Lung (tissue), 12 donors: ENCODE results near the gene PLA2G6. TPM values are rescaled to one million over a fixed set of nuclear protein-coding genes. Genes with fewer than 3 reads are reported as not detected.

Experiments used
- ATAC-seq: fragments of 200-7000 bp; cut with Tn5 transposase; one replicate; pipeline ENCODE4 v1.9.1; 2020; ENCODE audit warnings: moderate number of reproducible peaks; ENCODE audit not compliant: insufficient read depth, low FRiP score
- DNase-seq, 3 donors: peaks; one replicate each; pipeline ENCODE4 v3.0.0-alpha.2; 2013 to 2017
- H3K27ac ChIP-seq, 2 donors: one replicate each; pipeline ENCODE4 v1.5.1; 2013; ENCODE audit warnings: mild to moderate bottlenecking in 2 of 2, moderate library complexity in 2 of 2, control low read depth in 1 of 2, inconsistent platforms in 1 of 2, low read depth in 1 of 2, low read length in 1 of 2
- H3K27me3 ChIP-seq, 3 donors: one replicate each; pipeline ENCODE4 v1.5.1; 2013; ENCODE audit warnings: low read length in 2 of 3; ENCODE audit not compliant: control insufficient read depth in 3 of 3, insufficient read depth in 3 of 3
- H3K36me3 ChIP-seq, 4 donors: one replicate each; pipeline ENCODE4 v1.5.1; 2013; ENCODE audit warnings: low read length in 4 of 4, mild to moderate bottlenecking in 1 of 4, moderate library complexity in 1 of 4; ENCODE audit not compliant: control insufficient read depth in 4 of 4, insufficient read depth in 4 of 4
- H3K4me1 ChIP-seq, 5 donors: one replicate each; pipeline ENCODE4 v1.5.1; 2013; ENCODE audit warnings: low read length in 5 of 5, mild to moderate bottlenecking in 2 of 5, moderate library complexity in 1 of 5; ENCODE audit not compliant: control insufficient read depth in 5 of 5, insufficient read depth in 5 of 5
- H3K4me3 ChIP-seq: one replicate; pipeline ENCODE4 v1.5.1; 2013; ENCODE audit warnings: mild to moderate bottlenecking, control low read depth, moderate library complexity
- H3K9ac ChIP-seq, 2 donors: one replicate each; pipeline ENCODE4 v1.5.1; 2013; ENCODE audit warnings: low read length in 2 of 2, control low read depth in 1 of 2; ENCODE audit not compliant: insufficient read depth in 1 of 2
- H3K9me3 ChIP-seq, 4 donors: one replicate each; pipeline ENCODE4 v1.5.1; 2013; ENCODE audit warnings: low read length in 3 of 4, mild to moderate bottlenecking in 1 of 4, moderate library complexity in 1 of 4; ENCODE audit not compliant: control insufficient read depth in 4 of 4, insufficient read depth in 3 of 4
- WGBS, 2 donors: extraction: QIAGEN DNeasy Blood & Tissue Kit; methylation state at CpG; one replicate each; pipeline ENCODE4 v1.1.7; 2013; 5-methylcytosine and 5-hydroxymethylcytosine counted together
- polyA plus RNA-seq, 2 donors: library from polyadenylated mRNA; stranded (reverse); fragments of 200-250 nt; gene quantifications; one replicate each; pipeline ENCODE4 v1.2.1, GENCODE V29; 2013
- total RNA-seq, 2 donors: library from RNA; depleted of rRNA in 1 of 2; stranded (reverse); fragments of >200 nt in 1 of 2; gene quantifications; one replicate each; pipeline ENCODE4 v1.2.1, GENCODE V29; 2014 to 2021
- TF ChIP-seq, protein P1 (sequence below): IDR thresholded peaks from 2 replicates; pipeline ENCODE4 v1.5.1; 2012; ENCODE audit warnings: mild to moderate bottlenecking; ENCODE audit errors: control extremely low read depth, extremely low read depth
- donor health status: control.
- donor health status: control.
- donor health status: Bipolar disorder and iron deficiency.
- donor health status: healthy.
- donor health status: DM: yes; HTN: yes; CAD: no.

The PLA2G6 gene
- total and polyA plus RNA-seq, 4 donors, result 11.9 to 73.5 (median 37.3) TPM

DNA sequence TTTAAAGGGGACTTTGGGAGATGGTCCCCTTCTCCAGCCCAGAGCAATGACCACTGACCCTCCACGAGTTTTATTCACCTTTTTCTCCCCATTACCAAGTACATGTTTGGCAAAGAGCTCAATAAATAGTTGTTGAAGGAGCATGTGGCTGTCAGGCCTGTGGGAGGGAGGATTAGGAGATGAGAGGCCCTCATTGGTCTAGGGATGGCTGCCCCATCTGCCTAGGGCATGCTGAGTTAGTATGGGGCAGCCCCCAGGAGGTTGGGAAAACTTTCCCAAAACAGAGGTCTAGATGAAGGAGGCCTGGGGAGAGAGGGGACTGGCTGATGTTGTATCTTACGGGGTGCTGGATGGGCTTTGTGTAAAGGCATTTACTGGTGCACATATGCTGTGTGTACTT, 30.8 kb upstream of the PLA2G6 start:
- no peak for DNase-seq
- TF ChIP-seq, protein P1, sequence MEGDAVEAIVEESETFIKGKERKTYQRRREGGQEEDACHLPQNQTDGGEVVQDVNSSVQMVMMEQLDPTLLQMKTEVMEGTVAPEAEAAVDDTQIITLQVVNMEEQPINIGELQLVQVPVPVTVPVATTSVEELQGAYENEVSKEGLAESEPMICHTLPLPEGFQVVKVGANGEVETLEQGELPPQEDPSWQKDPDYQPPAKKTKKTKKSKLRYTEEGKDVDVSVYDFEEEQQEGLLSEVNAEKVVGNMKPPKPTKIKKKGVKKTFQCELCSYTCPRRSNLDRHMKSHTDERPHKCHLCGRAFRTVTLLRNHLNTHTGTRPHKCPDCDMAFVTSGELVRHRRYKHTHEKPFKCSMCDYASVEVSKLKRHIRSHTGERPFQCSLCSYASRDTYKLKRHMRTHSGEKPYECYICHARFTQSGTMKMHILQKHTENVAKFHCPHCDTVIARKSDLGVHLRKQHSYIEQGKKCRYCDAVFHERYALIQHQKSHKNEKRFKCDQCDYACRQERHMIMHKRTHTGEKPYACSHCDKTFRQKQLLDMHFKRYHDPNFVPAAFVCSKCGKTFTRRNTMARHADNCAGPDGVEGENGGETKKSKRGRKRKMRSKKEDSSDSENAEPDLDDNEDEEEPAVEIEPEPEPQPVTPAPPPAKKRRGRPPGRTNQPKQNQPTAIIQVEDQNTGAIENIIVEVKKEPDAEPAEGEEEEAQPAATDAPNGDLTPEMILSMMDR, result no peak
- WGBS, 2 donors, result 79 to 90% methylated on average over 2 of the region's 2 CpGs

GRCh38 chr22:38211556-38211955, 29.9 kb upstream of the PLA2G6 start:
- Histone ChIP-seq H3K9me3 (peaks cover 0 to 3% (median 0%) of the 10 kb centered on the region in 4 donors), H3K9ac (no peak overlapping the region), H3K4me3 (no peak overlapping the region), H3K27ac (no peak overlapping the region), H3K36me3 (peaks cover 0 to 23% (median 2%) of the 10 kb centered on the region in 4 donors), H3K4me1 (peaks cover 0 to 23% (median 2%) of the 10 kb centered on the region in 5 donors), H3K27me3 (peaks cover 0 to 3% (median 0%) of the 10 kb centered on the region in 3 donors)
- TF ChIP-seq, protein P1, result no peak
- WGBS, 2 donors, result 95 to 96% methylated on average over 7 of the region's 7 CpGs
- ATAC-seq, result no peak
- DNase-seq, result no peak

More for the DNA sequence above, 30.8 kb upstream of the PLA2G6 start:
- Histone ChIP-seq H3K9me3 (peaks cover 0 to 3% (median 0%) of the 10 kb centered on the region in 4 donors), H3K36me3 (peaks cover 0 to 23% (median 2%) of the 10 kb centered on the region in 4 donors), H3K27me3 (peaks cover 0 to 3% (median 0%) of the 10 kb centered on the region in 3 donors), H3K4me3 (no peak overlapping the region), H3K4me1 (peaks cover 0 to 23% (median 2%) of the 10 kb centered on the region in 5 donors), H3K27ac (no peak overlapping the region), H3K9ac (no peak overlapping the region)
- no peak for ATAC-seq

DNA sequence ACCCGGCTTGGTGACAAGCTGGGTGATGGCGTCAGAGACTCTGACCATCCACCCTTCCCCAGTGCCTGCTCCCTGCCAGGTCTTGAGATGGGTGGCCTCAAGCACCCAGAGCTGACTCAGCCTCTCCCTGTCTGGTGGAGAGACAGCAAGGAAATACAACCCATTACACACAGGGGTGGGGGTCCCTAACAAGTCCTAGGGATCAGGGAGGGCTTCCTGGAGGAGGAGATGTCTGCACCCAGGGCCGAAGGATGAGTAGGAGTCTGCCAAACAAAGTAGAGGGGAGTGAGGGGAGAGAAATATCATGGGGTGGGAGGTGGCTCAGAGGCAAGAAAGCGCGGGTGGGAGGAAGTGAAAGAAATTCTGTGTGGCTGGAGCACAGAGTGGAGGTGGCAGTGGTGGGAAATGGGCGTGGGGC, 26.9 kb upstream of the PLA2G6 start:
- peaks cover 0 to 11% (median 0%) of the 10 kb centered on the region in 4 donors for H3K36me3 ChIP-seq
- no peak overlapping the region for H3K4me3 ChIP-seq
- TF ChIP-seq, protein P1, result no peak
- 57 to 59% methylated on average over 6 of the region's 6 CpGs for WGBS, 2 donors
- peaks cover 3 to 25% (median 17%) of the 10 kb centered on the region in 5 donors for H3K4me1 ChIP-seq
- DNase-seq, result no peak
- no peak overlapping the region for H3K27ac ChIP-seq
- ATAC-seq, result no peak
- no peak overlapping the region for H3K9ac ChIP-seq
- H3K27me3 ChIP-seq, result no peaks in the 10 kb centered on the region
- H3K9me3 ChIP-seq, result no peaks in the 10 kb centered on the region
